NCI-H446 (cell line): ENCODE results near the gene PHLDB3.
"Not testable (repeated sequence)": the region's sequence is repeated elsewhere in the genome, so short reads cannot be mapped to it uniquely, and the experiment has no call there.

Experiments
- DNase-seq, 2 experiments: peaks; one replicate each; lab custom pipeline; 2025; lab: John Stamatoyannopoulos, UW

The PHLDB3 gene

DNA sequence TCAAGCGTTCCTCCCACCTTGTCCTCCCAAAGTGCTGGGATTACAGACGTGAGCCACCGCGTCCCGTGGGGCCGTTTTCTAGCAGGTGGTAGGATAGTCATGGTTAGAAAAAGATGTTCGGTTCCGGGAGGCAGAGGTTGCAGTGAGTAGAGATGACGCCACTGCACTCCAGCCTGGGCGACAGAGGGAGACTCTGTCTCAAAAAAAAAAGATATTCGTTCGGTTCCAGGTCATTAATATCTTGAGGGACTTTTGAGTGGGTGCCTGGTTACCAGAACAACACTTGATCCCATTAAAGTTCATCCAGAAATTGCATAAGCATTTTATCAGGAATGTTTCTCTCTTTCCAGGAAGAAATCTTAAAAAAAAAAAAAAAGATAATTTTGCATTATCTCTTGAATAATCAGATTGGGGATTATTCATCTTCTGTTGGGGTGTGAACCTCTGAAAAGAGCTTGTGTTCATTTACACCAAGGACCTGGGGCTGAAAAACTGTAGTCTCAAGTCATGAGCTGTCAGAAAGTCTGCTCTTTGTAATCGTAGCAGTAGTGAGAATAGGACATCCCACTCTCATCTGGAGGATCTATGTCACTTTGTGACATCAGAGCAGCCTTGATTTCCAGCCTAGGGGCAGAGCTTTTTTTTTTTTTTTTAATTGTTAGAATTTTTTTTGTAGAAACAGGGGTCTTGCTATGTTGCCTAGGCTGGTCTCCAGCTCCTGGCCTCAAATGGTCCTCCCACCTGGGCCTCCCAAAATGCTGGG lies 23.5 kb upstream of the PHLDB3 start:
- DNase-seq, result no peak

DNA sequence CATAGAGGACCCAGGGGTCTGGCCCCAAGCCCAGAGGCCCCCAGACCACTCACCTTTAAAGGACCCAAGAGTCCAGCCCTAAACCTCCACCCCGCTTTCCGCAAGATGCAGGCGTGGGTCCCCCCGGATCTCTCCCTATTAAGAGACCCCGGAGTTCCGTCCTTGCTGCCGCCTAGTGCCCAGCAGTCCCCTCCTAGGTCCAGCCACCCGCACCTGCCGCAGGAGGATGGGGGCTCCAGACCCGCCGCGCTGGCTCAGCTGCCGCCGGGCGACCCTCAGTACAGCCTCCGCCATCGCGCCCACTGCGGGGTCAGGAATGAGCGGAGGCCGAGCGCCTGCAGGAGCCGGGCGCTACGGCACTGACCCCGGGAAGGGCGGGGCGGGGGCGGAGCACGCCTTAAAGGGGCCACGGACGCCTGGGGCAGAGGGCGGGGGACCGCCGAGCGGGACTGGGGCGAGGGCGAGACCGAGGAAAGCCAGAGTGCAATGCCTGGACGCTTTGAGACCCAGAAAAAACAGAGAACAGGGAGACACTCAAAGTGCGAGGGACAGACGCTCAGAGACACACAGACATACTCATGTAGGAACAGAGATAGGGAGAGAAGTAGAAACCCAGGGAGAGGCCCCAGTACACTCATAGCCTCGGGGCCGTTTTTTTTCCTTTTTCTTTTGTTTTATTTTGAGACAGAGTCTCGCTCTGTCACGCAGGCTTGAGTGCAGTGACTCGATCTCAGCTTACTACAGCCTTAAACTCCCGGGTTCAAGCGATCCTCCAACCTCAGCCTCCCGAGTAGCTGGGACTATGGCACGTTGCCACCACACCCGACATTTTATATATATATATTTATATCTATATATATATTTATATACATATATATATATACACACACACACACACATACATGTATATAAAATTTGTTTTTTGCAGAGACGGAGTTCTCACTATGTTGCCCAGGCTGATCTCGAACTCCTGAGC lies 22.6 kb upstream of the PHLDB3 start, which contains the start of gene ETHE1:
TSS of gene ETHE1 (minus strand) at position 318 of the 976 bp plus-strand sequence. CDS start at position 294, 24 bp downstream.
- peak; percentile 9 to 76 for DNase-seq

DNA sequence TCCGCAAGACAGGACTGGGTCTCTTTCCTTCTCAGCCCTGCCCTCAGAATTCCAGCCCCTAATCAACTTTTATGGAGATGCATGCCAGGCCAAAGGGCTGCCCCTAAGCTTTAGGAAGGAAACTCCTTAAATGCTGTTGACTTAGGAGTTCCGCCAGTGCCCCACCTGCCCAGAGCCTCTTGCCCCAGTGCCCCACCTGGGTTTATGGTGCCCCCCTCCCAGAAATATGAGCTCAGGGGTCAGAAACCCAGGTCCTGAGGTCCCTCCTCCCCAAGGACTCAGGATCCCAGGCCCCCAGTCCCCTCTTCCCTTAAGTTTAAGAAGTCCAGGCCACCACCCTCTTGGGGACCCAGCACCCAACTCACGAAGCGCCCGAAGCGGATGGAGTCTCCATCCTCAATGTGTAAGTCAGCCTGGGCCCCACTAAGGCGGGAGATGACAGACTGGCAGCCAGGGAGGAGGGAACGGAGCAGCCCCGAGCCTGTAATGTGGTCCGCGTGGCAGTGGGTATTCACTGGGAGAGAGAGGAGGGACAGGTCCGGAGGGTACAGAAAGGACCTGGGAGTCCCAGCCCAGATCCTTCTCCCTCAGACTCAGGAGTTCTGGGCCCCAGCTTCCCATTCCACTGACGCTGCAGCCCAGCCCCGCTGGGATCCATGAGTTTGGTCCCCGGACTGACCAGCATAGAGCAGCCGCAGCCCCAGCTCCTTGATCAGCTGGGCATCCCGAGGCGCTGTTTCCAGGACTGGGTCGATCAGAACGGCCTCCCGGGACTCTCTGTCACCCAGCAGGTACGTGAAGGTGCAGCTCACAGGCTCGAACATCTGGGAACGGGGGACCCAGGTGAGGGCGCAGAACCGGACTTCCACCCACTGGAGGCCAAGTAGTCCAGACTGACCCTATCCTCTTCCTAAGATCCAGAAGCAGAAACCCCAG lies 21.6 kb upstream of the PHLDB3 start:
- no peak for DNase-seq

DNA sequence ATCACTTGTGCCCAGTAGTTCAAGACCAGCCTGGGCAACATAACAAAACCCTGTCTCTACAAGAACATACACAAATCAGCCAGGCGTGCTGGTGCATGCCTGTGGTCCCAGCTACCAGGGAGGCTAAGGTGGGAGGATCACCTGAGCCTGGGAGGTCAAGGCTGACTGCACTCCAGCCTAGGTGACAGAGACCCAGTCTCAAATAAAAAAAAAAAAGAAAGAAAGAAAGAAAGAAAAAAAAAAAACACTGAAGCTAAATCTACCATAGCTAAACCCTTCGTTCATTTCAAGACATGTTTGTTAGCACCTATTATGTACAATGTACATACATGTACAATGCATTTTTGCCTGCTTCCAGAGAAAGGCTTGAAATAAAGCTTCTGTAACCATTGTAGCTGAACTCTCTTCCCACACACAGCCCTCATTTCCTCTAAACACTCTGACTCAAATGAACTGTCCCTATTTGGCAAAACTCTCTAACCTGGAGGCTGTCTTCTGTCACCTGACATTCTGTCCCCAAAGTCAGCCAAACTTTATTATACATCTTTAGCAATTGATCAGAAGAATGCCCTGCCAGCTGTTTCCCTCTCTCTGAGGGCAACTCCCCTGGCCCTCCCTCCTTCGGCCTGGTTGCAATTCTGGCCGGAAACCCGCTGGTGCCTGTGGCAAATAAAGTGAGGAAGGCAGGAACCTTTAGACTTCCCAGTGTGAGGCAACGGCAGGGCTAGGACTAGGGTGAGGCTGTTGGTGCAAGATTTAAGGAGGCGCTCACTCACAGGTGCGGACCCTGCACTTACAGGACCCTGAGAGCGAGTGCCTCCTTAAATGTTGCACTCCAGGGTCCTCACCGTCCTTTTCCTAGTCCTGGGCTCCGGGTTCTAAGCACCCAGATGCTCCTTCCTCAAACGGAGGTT lies 20.6 kb upstream of the PHLDB3 start:
- DNase-seq, result no peak

DNA sequence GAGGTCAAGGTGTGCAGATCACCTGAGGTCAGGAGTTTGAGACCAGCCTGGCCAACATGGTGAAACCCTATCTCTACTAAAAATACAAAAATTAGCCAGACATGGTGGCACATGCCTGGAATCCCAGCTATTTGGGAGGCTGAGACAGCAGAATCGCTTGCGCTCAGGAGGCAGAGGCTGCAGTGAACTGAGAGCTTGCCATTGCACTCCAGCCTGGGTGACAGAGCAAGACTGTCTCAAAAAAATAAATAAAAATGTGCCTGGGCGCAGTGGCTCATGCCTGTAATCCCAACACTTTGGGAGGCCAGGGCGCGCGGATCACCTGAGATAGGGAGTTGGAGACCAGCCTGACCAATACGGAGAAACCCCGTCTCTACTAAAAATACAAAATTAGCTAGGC lies 19.1 kb upstream of the PHLDB3 start:
- DNase-seq, result not testable (repeated sequence)

DNA sequence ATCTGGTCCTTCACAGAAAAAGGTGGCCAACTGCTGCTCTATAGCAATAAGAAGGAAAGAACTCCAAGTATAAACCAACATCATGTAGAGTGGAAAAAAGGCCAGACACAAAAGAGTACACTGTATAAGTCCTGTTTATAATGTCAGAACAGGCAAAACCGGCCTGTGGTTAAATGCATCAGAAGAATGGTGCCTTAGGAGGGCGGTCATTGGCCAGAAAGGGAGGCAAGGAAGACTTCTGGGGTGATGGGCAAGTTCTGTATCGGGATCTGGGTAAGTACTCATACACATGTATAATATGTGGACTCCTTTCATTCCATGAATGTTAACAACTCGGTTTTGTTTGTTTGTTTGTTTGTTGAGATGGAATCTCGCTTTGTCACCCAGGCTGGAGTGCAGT lies 18.4 kb upstream of the PHLDB3 start:
- DNase-seq, result no peak

DNA sequence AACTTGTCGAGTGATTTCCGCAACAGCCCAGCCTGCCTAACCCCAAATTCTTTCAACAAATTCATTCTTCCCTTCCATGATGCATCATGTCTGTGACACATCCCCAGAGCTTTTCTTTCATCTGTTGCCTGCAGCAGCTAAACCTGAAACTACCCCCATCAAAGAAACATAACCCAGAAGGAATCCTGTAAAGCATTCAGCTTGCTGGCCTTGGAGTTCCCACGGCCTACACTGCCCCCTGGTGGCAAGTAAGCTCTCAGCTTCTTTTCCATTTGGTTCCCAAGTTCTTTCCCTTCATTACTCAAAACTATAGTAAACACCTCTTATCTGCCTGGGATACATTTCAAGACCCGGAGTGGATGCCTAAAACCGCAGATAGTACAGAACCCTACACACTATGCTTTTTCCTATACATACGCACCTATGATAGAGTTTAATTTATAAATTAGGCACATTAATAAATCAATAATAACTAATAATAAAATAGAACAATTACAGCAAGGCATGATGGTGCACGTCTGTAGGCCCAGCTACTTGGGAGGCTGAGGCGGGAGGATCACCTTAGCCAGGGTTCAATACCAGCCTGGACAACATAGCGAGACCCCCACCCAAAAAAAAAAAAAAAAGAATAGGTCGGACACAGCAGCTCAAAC lies 15.0 kb upstream of the PHLDB3 start:
- DNase-seq, result peak; percentile 59 to 87

DNA sequence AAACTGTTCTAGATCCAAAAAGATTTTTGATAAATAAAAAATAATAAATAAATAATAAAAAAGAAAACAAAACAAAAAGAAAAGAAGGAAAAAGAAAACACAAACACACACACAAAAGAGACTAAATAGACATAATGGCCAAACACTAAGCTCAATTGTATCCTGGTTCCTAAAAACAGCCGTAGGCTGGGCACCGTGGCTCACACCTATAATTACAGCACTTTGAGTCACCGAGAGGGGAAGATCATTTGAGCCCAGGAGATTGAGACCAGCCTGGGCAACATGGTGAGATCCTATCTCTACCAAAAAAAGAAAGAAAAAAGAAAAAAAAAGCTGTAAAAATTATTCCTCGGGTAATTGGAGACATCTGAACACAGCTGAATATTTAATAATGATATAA lies 13.5 kb upstream of the PHLDB3 start:
- DNase-seq, result no peak

DNA sequence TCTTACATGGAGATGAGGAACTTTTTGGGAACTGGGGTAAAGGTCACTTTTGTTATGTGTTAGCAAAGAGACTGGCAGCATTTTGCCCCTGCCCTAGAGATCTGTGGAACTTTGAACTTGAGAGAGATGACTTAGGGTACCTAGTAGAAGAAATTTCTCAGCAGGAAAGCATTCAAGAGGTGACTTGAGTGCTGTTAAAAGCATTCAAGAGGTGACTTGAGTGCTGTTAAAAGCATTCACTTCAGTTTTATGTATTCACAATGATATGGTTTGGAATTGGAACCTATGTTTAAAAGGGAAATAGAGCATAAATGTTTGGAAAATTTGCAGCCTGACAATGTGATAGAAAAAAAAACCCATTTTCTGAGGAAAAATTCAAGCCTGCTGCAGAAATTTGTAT lies 7.9 kb upstream of the PHLDB3 start:
- DNase-seq, result not testable (repeated sequence)

DNA sequence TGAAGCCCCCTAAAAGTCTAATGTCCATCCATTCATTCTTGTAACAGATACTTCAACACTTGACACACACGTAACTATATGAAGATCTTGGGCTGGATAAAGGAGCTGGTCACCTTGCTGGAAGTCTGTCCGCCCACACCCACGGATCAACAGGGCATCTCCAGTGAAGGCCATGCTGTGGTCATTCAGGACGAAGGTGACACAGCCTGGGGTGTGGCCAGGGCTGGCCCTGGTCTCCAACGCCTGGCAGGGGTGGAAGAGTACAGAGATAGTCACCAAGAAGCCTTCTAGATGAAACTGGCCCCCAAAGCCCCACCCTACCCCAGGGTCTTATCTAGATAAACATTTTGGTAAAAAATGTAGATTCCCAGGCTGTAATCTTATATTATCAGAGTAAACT lies 6.8 kb upstream of the PHLDB3 start:
- DNase-seq, result no peak

DNA sequence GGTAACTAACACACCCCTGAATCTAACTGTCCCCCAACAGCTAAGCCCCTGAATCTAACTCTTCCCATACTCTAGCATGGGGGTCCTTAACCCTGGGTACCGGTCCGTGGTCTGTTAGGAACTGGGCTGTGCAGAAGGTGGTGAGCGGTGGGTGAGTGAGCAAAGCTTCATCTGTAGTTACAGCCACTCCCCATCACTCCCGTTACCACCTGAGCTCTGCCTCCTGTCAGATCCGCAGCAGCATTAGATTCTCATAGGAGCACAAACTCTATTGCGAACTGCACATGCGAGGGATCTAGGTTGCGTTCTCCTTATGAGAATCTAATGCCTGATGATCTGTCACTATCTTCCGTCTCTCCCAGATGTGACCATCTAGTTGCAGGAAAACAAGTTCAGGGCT lies 6.2 kb upstream of the PHLDB3 start:
- DNase-seq, result no peak

DNA sequence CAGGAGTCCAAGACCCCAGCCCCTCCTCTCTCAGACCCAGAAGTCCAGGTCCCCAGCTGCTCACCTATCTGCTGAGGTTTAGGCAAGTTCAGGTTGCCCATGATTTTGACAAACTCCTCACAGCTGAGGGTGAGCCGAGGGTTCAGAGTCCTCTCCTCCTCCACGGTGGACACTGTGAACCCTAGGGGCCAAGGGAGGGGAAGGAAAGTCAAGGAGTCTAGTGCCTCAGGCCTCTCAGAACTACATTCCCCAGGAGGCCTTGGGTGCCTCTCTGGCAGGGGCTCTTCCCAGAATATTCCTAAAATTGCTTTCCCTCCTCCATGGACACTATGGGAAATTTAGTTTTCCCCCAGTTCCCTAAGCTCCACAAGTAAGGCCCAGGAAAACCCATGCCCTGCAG lies 3.3 kb upstream of the PHLDB3 start:
- DNase-seq, result no peak

DNA sequence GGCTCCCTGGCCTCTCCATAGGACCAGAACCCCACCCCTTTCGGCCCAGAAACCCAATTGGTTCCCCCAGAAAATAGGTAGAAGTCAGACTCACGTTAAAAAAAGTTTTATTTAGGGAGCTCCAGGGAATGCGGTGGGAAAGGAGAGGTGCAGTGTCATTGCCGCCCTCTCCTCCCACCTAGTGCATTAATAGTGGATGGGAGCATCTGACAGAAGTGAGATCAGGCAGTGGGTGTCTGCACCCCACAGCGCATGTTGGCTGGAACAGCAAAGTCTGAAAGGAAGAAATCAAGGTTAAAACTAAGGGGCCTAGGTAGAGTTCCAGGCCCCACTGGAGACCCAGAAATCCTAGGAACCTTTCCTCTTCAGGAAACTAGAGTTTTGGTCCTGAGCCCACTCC lies 2.1 kb upstream of the PHLDB3 start:
- no peak for DNase-seq

DNA sequence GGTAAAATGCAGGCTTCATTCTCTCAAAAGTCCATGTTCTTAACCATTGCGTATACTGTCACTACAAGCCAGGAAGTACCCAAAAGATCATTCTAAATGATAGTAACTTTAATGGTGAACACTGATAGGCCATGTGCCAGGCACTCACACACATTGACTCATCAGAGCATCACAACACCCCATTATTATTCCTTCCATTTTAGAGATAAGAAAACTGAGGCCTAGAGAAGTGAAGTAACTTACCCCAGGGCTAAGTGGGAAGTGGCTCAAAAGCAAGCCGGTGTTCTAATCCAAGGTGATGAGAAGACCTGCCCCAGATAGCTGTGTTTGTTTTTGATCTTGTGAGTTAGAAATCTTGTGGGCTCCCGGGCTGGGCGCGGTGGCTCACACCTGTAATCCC lies 1.4 kb upstream of the PHLDB3 start:
- no peak for DNase-seq

DNA sequence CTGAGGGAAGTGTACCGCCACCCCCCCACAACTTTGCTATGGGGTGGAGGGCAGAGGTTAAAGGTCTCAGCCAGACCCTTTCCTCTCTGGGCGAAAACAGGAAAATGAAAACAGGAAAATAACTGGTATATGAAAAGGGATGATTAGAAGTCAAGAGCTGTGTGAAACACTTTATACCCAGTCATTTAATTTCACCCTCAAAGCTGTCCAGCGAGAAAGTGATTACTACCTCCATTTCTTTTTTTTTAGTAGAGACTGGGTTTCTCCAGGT lies 575 bp upstream of the PHLDB3 start:
- no peak for DNase-seq

DNA sequence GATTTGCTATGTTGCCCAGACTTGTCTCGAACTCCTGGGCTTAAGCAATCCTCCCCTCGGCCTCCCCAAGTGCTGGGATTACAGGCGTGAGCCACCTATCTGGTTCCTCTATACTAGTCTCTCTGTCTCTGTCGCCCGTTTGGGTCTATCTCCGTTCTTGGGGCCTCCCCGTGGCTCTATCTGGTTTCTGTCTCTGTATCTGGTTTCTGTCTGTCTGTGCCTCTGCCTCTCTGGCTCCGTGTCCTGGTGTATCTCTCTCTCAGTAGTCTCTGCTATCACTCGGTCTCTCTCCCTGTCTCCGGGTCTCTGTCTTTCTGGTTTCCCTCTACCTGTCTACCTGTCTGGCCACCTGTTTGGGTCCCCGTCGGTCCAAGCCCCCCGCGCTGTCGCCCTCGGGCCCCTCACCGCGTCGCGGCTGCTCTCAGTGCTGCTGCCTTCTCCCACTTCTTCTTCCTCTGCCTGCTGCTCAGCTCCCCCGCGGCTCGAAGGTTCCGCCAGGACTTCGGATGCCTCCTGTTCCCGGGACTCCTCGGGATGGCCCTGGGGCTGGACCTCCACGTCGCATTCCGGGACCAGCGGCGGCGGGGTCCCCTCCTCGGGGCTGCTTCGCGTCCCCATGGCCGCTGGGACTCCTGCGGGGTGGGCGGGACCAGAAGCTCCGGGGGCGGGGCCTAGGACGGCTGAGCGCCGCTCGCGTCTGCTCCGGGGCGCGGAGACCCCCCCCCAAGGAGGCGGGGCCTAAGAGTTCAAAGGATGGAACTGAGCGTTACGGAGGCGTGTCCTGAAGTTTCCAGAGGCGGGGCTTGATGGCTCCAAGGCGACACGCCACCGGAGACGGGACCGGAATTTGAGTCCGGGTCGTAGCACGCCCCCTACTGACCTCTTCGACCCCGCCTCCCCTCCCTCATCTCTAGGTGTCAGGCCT lies 783 bp downstream of the PHLDB3 start:
- peak; percentile 95 to 97 for DNase-seq

DNA sequence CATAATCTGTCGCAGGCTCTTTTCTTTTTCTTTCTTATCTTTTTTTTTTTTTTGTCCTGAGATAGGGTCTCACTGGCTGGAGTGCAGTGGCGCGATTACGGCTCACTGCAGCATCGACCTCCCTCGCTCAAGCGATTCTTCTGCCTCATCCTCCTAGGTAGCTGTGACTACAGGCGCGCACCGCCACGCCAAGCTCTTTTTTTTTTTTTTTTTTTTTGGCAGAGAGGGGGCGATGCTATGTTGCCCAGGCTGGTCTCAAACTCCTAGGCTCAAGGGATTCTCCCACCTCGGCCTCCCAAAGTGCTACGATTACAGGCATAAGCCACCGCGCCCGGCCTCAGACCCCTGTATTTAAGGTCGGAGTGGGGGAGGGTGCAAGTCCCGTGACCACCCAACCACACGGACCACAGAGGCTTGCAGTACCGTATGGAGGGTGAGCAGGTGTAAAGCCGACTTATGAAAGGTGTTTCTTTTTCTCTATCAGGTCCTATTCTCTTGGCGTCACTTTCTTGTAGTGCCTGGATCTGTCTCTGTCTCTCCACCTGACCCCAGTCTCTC lies 2.0 kb downstream of the PHLDB3 start:
- no peak for DNase-seq

DNA sequence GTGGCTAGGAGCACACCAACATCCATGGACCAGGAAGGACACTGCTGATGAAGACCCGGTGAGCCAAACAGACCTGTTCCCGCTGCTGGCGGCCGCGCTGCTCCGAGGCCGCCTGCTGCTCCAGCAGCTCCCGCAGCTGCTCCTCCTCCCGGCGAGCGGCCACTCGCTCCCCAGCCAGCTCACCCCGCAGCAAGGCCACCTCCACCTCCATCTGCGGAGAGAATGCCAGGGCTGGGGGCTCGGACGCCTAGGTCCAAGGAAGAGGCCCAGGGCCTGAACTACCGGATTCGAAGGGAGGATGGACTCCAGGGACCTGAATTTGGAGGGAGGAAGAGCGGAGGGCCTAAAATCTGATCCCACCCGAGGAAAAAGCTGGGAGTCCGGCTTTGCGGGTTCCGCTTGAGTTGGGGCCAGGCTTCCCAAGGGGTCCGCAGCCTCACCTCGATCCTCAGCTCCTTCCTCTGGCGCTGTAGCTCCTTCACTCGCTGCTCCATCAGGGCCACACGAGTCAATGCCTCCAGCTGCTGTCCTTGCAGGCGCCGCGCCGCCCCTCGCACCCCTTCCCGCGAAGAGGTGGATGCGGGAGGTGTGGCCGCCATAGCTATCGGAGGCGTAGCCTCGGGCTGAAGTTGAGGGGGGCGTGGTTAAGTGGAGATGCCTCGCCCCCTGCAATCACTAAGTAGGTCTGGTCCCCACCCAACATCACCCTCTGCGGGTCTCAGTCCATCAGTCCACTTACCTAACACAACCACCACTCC lies 2.7 kb downstream of the PHLDB3 start:
- DNase-seq, result no peak
